Measurements from ENCODE around the gene TBPL1. TPM values are rescaled to one million over a fixed set of nuclear protein-coding genes. Genes with fewer than 3 reads are reported as not detected.
A peak's percentile ranks its signal among the peaks of the same experiment; 100 is the strongest.

TBPL1 gene
- total RNA-seq, 4 donors from 2014 or later: 4.8 to 10.0 (median 4.9) TPM; not detected in 1

DNA sequence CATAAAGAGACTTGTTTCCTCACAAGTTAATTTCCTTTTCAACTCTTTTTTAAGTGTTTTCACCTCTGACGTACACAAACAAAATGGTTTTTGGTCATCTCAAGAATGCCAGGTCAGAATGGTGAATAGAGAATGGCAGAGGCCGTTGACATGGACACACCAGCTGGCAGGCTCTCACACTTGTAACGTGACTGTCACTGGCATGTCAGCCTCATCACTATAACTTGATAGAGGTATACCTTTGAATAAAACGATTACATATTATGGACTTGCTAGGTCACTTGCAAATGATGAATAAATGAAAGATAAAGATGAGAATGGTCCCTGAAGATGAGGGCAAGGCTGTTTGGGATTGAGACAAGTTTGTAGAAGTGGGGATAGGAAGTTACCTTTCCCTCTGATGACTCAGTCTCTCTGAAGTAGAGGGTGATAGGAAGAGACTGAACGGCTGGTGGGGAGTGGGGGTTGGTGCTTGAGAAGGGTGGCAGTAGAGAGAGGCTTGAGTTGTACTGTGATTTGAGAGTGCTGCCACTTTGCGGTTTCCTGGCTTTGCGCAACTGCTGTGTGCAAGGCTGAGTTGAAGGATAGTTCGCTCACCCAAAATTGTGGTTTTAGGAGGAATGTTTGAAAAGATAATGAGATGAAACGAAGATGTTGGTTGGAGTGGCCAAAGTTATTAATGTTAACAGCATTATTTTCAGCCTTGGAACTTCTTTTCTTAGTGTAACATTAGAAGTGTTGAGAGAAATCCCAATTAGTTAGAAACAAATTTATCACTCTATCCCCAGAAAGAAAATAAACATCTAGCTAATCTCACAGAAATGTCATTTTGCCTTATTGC lies 30.3 kb downstream of the TBPL1 start:
- Histone ChIP-seq H3K4me1 (peaks cover 2 to 18% (median 6%) of the 10 kb centered on the region in 4 donors), H3K27ac (no peak overlapping the region), H3K9me3 (no peaks in the 10 kb centered on the region), H3K4me3 (no peak overlapping the region), H3K36me3 (peaks cover 0 to 39% (median 4%) of the 10 kb centered on the region in 4 donors), H3K27me3 (no peaks in the 10 kb centered on the region)
- WGBS, 2 donors (ENCODE audit: low coverage in 1 of 2): 68 to 73% methylated on average over 6 to 9 of the region's 9 CpGs
- TF ChIP-seq POLR2AphosphoS5 (IDR thresholded peaks at IDR 0.05) (no peak), EP300 (IDR thresholded peaks at IDR 0.05; ENCODE audit: low read depth) (no peak)
- intact Hi-C loops (cut with DNase I; ENCODE audit: low total_unique reads): no loop called here
- DNase-seq: no peak
- in situ Hi-C loops (cut with MboI; ENCODE audit: low pct_ligation_motif_present in 1 of 4, low pct_unique_long_range_greater_than_20kb in 1 of 4, low sequenced_read_pairs in 3 of 4): no loop called here

DNA sequence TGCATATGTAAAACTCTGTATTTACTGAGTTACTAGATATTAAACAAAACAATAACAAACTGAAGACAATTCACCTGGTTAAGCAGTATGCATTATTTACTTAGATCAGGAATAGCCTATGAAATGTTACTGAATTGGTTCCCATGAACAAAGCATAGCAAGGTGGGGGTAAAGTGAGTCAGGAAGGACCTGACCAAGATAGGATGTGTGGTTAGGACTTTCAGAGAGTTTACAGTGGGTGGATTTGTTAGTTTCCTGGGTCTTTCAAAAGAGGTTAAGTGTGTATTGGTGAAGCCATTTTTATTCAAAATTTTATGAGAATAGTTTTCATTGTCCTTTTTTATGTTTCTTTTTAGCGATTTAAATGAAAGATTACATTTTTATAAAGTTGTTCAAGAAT lies 32.9 kb downstream of the TBPL1 start:
- intact Hi-C loops (cut with DNase I; ENCODE audit: low total_unique reads) (no loop called here), in situ Hi-C loops (cut with MboI; ENCODE audit: low pct_ligation_motif_present in 1 of 4, low pct_unique_long_range_greater_than_20kb in 1 of 4, low sequenced_read_pairs in 3 of 4) (no loop called here)
- Histone ChIP-seq H3K4me3 (no peak overlapping the region), H3K36me3 (peaks cover 0 to 39% (median 4%) of the 10 kb centered on the region in 4 donors), H3K4me1 (peaks cover 0 to 18% (median 5%) of the 10 kb centered on the region in 4 donors), H3K27ac (no peak overlapping the region), H3K27me3 (no peaks in the 10 kb centered on the region), H3K9me3 (no peaks in the 10 kb centered on the region)
- WGBS, 2 donors (ENCODE audit: low coverage in 1 of 2): 75 to 79% methylated on average over 1 of the region's 1 CpG
- no peak for DNase-seq
- TF ChIP-seq POLR2AphosphoS5 (IDR thresholded peaks at IDR 0.05): no peak
- no peak for TF ChIP-seq EP300 (IDR thresholded peaks at IDR 0.05; ENCODE audit: low read depth)
- TF ChIP-seq POLR2A (IDR thresholded peaks at IDR 0.05): no peak
- TF ChIP-seq, protein P1, sequence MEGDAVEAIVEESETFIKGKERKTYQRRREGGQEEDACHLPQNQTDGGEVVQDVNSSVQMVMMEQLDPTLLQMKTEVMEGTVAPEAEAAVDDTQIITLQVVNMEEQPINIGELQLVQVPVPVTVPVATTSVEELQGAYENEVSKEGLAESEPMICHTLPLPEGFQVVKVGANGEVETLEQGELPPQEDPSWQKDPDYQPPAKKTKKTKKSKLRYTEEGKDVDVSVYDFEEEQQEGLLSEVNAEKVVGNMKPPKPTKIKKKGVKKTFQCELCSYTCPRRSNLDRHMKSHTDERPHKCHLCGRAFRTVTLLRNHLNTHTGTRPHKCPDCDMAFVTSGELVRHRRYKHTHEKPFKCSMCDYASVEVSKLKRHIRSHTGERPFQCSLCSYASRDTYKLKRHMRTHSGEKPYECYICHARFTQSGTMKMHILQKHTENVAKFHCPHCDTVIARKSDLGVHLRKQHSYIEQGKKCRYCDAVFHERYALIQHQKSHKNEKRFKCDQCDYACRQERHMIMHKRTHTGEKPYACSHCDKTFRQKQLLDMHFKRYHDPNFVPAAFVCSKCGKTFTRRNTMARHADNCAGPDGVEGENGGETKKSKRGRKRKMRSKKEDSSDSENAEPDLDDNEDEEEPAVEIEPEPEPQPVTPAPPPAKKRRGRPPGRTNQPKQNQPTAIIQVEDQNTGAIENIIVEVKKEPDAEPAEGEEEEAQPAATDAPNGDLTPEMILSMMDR (IDR thresholded peaks at IDR 0.05): no peak

DNA sequence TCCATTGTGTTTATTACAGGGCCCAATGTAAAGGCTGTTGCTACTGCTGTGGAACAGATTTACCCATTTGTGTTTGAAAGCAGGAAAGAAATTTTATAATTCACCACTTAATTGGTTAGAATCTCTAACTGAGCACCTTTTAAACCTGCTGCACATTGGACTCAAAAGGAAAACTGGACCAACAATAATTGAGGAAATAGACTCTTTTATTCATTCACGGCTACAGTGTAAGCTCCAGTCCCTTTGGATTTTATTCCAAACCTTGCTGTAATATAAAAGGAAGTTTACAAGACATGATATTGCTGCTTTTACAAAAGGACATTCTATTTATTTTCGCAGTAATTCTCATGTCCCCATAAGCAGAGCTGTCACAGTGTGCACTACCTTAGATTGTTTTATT lies 33.9 kb downstream of the TBPL1 start:
- intact Hi-C loops (cut with DNase I; ENCODE audit: low total_unique reads) (no loop called here), in situ Hi-C loops (cut with MboI; ENCODE audit: low pct_ligation_motif_present in 1 of 4, low pct_unique_long_range_greater_than_20kb in 1 of 4, low sequenced_read_pairs in 3 of 4) (no loop called here)
- Histone ChIP-seq H3K27me3 (no peaks in the 10 kb centered on the region), H3K36me3 (peaks cover 0 to 37% (median 4%) of the 10 kb centered on the region in 4 donors), H3K4me1 (peaks cover 0 to 18% (median 5%) of the 10 kb centered on the region in 4 donors), H3K27ac (peak overlapping the region in 3 of 4 donors; percentile 31 to 53 (median 50)), H3K9me3 (no peaks in the 10 kb centered on the region), H3K4me3 (no peak overlapping the region)
- TF ChIP-seq, protein P1 (IDR thresholded peaks at IDR 0.05): no peak
- no peak for TF ChIP-seq POLR2A (IDR thresholded peaks at IDR 0.05)
- TF ChIP-seq POLR2AphosphoS5 (IDR thresholded peaks at IDR 0.05): no peak
- TF ChIP-seq EP300 (IDR thresholded peaks at IDR 0.05; ENCODE audit: low read depth): no peak
- no peak for DNase-seq
- 50% methylated on average over 2 of the region's 2 CpGs for WGBS, 2 donors (ENCODE audit: low coverage in 1 of 2)

DNA sequence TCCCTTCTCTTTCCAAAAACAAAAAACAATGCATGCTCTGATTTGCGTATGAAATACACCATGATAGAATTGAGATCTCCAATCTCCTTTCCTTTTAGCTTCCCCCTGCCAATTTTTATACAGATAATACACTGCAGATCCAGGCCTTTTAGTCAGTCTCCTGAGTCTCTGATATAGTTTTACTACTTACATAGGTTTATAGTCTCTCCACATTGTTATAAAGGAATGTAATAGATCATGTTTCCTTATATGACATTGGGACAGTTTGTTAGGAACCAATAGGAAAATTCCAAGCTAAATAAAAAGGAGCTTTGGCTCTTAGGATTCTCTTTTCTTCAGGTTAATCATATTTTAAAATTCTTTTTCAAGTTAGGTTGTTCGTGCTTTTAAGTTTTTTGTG lies 36.5 kb downstream of the TBPL1 start:
- Histone ChIP-seq H3K36me3 (peaks cover 0 to 11% (median 0%) of the 10 kb centered on the region in 4 donors), H3K4me1 (peaks cover 0 to 18% (median 5%) of the 10 kb centered on the region in 4 donors), H3K9me3 (no peaks in the 10 kb centered on the region), H3K4me3 (no peak overlapping the region), H3K27me3 (no peaks in the 10 kb centered on the region), H3K27ac (no peak overlapping the region)
- intact Hi-C loops (cut with DNase I; ENCODE audit: low total_unique reads) (no loop called here), in situ Hi-C loops (cut with MboI; ENCODE audit: low pct_ligation_motif_present in 1 of 4, low pct_unique_long_range_greater_than_20kb in 1 of 4, low sequenced_read_pairs in 3 of 4) (no loop called here)
- 92 to 100% methylated on average over 2 of the region's 2 CpGs for whole genome bisulfite sequencing, 2 donors (ENCODE audit: low coverage in 1 of 2)
- TF ChIP-seq, protein P1 (IDR thresholded peaks at IDR 0.05): no peak
- TF ChIP-seq EP300 (IDR thresholded peaks at IDR 0.05; ENCODE audit: low read depth) (no peak), POLR2A (IDR thresholded peaks at IDR 0.05) (no peak), POLR2AphosphoS5 (IDR thresholded peaks at IDR 0.05) (no peak)
- no peak for DNase-seq

Measured in transverse colon (tissue), 4 donors.